GM18873 (cell line): Measurements from ENCODE around the gene NAT14.
"Not testable (repeated sequence)": the region's sequence is repeated elsewhere in the genome, so short reads cannot be mapped to it uniquely, and the experiment has no call there.

ENCODE experiments used
- ATAC-seq: cut with Tn5 transposase; IDR thresholded peaks from one replicate; pipeline ENCODE4 v1.9.1; 2021; ENCODE audit warnings: mild to moderate bottlenecking, moderate library complexity, moderate number of reproducible peaks; ENCODE audit not compliant: unreplicated experiment, low FRiP score

Gene NAT14

GRCh38 chr19:55529636-55530234 lies 44.7 kb downstream of the NAT14 start:
- no peak for ATAC-seq

- ATAC-seq = no peak
Observed at GRCh38 chr19:55530996-55531395, 46.0 kb downstream of the NAT14 start.

- ATAC-seq = not testable (repeated sequence)
Observed at GRCh38 chr19:55534280-55534679, 49.3 kb downstream of the NAT14 start.

GRCh38 chr19:55535173-55535964 lies 50.4 kb downstream of the NAT14 start:
- ATAC-seq = no peak

GRCh38 chr19:55535965-55536350 lies 51.0 kb downstream of the NAT14 start:
- no peak for ATAC-seq

GRCh38 chr19:55536366-55536765 lies 51.4 kb downstream of the NAT14 start:
- ATAC-seq = no peak
